Suprapubic skin (tissue), 3 donors: Measurements from ENCODE around the gene RAB31.

Experiments
- CTCF ChIP-seq, 2 donors: fragments of 200-600 bp in 1 of 2; fragments of 450-650 bp in 1 of 2; sonication (generic) in 1 of 2; IDR thresholded peaks; one replicate each; pipeline ENCODE4 v1.5.1; 2016 to 2019; ENCODE audit warnings: antibody characterized with exemption in 2 of 2, mild to moderate bottlenecking in 1 of 2, moderate library complexity in 1 of 2
- EP300 ChIP-seq: sonication (generic); formaldehyde crosslinking; IDR thresholded peaks from one replicate; pipeline ENCODE4 v1.6.1; 2017; ENCODE audit warnings: antibody characterized with exemption
- POLR2A ChIP-seq, 2 donors: fragments of 450-650 bp; IDR thresholded peaks; one replicate each; pipeline ENCODE4 v1.6.1; 2017; ENCODE audit warnings: antibody characterized with exemption in 2 of 2, mild to moderate bottlenecking in 2 of 2, moderate library complexity in 2 of 2

DNA sequence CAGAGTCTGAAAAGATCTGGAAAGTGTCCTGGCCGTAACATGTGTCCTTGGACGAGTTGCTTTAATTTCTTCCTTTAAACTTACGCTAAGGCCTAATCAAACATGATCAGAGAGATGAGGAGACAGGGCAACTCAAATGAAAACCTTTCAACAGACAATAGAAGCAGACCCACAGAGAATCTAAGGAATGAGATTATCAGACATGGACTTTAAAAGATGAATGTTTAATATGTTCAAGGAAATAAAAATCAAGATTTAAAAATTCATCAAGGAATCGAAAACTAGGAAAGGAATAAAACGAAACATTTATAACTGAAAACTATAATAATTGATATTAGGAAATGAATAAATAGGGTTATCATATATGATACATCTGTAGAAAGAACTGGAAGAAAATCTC lies 55.1 kb downstream of the RAB31 start:
- TF ChIP-seq EP300 (no peak), CTCF (IDR thresholded peaks at IDR 0.05) (no peak), POLR2A (IDR thresholded peaks at IDR 0.05) (no peak)
